HepG2 (cell line): Measurements from ENCODE around the gene NUP133. TPM values are rescaled to one million over a fixed set of nuclear protein-coding genes. Genes with fewer than 3 reads are reported as not detected.

Experiments
- ATAC-seq: fragments of 200-7000 bp; cut with Tn5 transposase; 3 replicates; pipeline ENCODE4 v1.9.1; 2020; ENCODE audit warnings: mild to moderate bottlenecking, moderate library complexity
- BruUV-seq: library from RNA; stranded (reverse); fragments of 400-500 nt; replicated peaks from 2 replicates; lab custom pipeline; 2021; lab: Mats Ljungman, UMichigan
- CTCF ChIA-PET: fragments of 300-600 bp; formaldehyde crosslinking; extraction: SDS; loops from one replicate; lab custom pipeline; 2021; ENCODE audit warnings: low total read pairs, inconsistent platforms, low intra/inter-chr PET ratio; lab: Yijun Ruan, JAX
- POLR2A ChIA-PET: fragments of 350-600 bp; sonication (Branson Sonifier 250); formaldehyde crosslinking; loops from one replicate; lab custom pipeline; 2020; ENCODE audit warnings: antibody characterized with exemption, inconsistent platforms; lab: Yijun Ruan, JAX
- DNase-seq: peaks from one replicate; pipeline ENCODE4 v3.0.0-alpha.2; 2015; ENCODE audit warnings: low spot score
- FAIRE-seq: peaks from 3 replicates; lab custom pipeline; 2011; peaks lifted over from hg19 to GRCh38; lab: Jason Lieb, UNC
- H2AFZ ChIP-seq: one replicate; pipeline ENCODE4 v1.6.1; 2011; ENCODE audit warnings: low read length, inconsistent platforms
- H3K27ac ChIP-seq: fragments of 300-600 bp; 3 replicates; pipeline ENCODE4 v1.8.0; 2011; ENCODE audit warnings: mixed run types, mild to moderate bottlenecking, mixed read lengths, low read length, inconsistent platforms; ENCODE audit not compliant: insufficient read depth; ENCODE audit errors: extremely low read length
- H3K27me3 ChIP-seq, 2 experiments: fragments of 200-600 bp in 1 of 2; 2 replicates in 1 of 2; 3 replicates in 1 of 2; pipeline versions ENCODE4 v1.6.0 to v1.8.0; 2011; ENCODE audit warnings: low read length in 2 of 2, mild to moderate bottlenecking in 2 of 2, moderate library complexity in 2 of 2, inconsistent platforms in 1 of 2; ENCODE audit not compliant: insufficient read depth in 2 of 2, control insufficient read depth in 1 of 2
- H3K36me3 ChIP-seq, 2 experiments: fragments of 200-600 bp in 1 of 2; replicated peaks in 1 of 2; 2 replicates in 1 of 2; 3 replicates in 1 of 2; pipeline versions ENCODE4 v1.5.1 to v1.8.0; 2011; ENCODE audit warnings: low read length in 2 of 2, inconsistent platforms in 1 of 2; ENCODE audit not compliant: insufficient read depth in 2 of 2, control insufficient read depth in 1 of 2
- H3K4me1 ChIP-seq: 2 replicates; pipeline ENCODE4 v1.5.1; 2012; ENCODE audit warnings: low read length, inconsistent platforms; ENCODE audit not compliant: insufficient read depth
- H3K4me2 ChIP-seq: 2 replicates; pipeline ENCODE4 v1.6.0; 2011; ENCODE audit warnings: low read depth, low read length, inconsistent platforms
- H3K4me3 ChIP-seq, 3 experiments: fragments of 200-600 bp in 1 of 3; sonication (generic), shearing (Covaris generic) in 1 of 3; replicated peaks in 1 of 3; 2 replicates each; pipeline ENCODE4 v1.5.1; 2011 to 2016; ENCODE audit warnings: low read length in 3 of 3, inconsistent platforms in 2 of 3, low read depth in 2 of 3, mild to moderate bottlenecking in 2 of 3, control low read depth in 1 of 3, mixed read lengths in 1 of 3; ENCODE audit not compliant: insufficient read depth in 1 of 3
- H3K79me2 ChIP-seq: one replicate; pipeline ENCODE4 v1.6.1; 2011; ENCODE audit warnings: low read length, inconsistent platforms; ENCODE audit not compliant: insufficient read depth
- H3K9ac ChIP-seq: 2 replicates; pipeline ENCODE4 v1.6.0; 2011; ENCODE audit warnings: mild to moderate bottlenecking, low read depth, low read length, inconsistent platforms; ENCODE audit not compliant: insufficient read depth
- H3K9me3 ChIP-seq: 2 replicates; pipeline ENCODE4 v1.5.1; 2012; ENCODE audit warnings: mild to moderate bottlenecking, low read length
- H4K20me1 ChIP-seq: 2 replicates; pipeline ENCODE4 v1.6.0; 2011; ENCODE audit warnings: inconsistent platforms, mild to moderate bottlenecking, low read length, moderate library complexity; ENCODE audit not compliant: insufficient read depth
- FOXA1 ChIP-seq, 2 experiments: fragments of 450-650 bp in 1 of 2; sonication (generic) in 1 of 2; formaldehyde crosslinking in 1 of 2; IDR thresholded peaks; 2 replicates each; pipeline versions ENCODE4 v1.4.0 to v1.6.1; 2016 to 2020; ENCODE audit warnings: missing genetic modification reagents in 1 of 2
- FOXK2 ChIP-seq: fragments of 450-650 bp; IDR thresholded peaks from 2 replicates; pipeline ENCODE4 v1.6.1; 2016
- KDM5A ChIP-seq: fragments of 200-600 bp; sonication (generic); IDR thresholded peaks from 2 replicates; pipeline ENCODE4 v1.7.0; 2018; ENCODE audit warnings: antibody characterized with exemption, mild to moderate bottlenecking, low read length, borderline replicate concordance
- RNF2 ChIP-seq: fragments of 450-650 bp; conservative IDR thresholded peaks from 2 replicates; pipeline ENCODE4 v1.6.1; 2016; ENCODE audit warnings: low read depth
- TARDBP ChIP-seq: sonication (generic); formaldehyde crosslinking; IDR thresholded peaks from 2 replicates; pipeline ENCODE4 v1.8.0; 2022; ENCODE audit warnings: mild to moderate bottlenecking, missing genetic modification reagents
- ZNF343 ChIP-seq: sonication (generic); formaldehyde crosslinking; IDR thresholded peaks from 2 replicates; pipeline ENCODE4 v1.4.0; 2020; ENCODE audit warnings: mild to moderate bottlenecking, missing genetic modification reagents
- WGBS: methylation state at CpG from one replicate; pipeline ENCODE4 v1.1.6; 2017; ENCODE audit warnings: low lambda C conversion rate; 5-methylcytosine and 5-hydroxymethylcytosine counted together
- in situ Hi-C: cut with HindIII; loops from 2 replicates; pipeline ENCODE4 v1.10.0; 2017; ENCODE audit warnings: low pct_unique_long_range_greater_than_20kb; ENCODE audit not compliant: extremely low pct_ligation_motif_present
- intact Hi-C: fragments of 100-400 bp; cut with micrococcal nuclease; formaldehyde crosslinking; loops from one replicate; pipeline ENCODE4 v1.10.0; 2022; ENCODE audit not compliant: unreplicated experiment
- polyA plus RNA-seq, 8 experiments: library from polyadenylated mRNA; depleted of rRNA in 3 of 8; stranded (reverse) in 7 of 8; unstranded in 1 of 8; fragments of >200 nt; fragmentation: Illumina TruSeq in 4 of 8; extraction: Trizol in 4 of 8; gene quantifications; 2 replicates each; pipeline versions ENCODE4 v1.2.1 to v1.2.3, GENCODE V29; 2011 to 2016; ENCODE audit warnings: low read depth in 4 of 8, missing spikeins in 1 of 8, mixed read lengths in 1 of 8; ENCODE audit not compliant: insufficient read depth in 1 of 8
- total RNA-seq, 5 experiments: library from RNA; depleted of rRNA; stranded (reverse); fragments of >200 nt; fragmentation: Illumina TruSeq; extraction: Trizol; gene quantifications; 2 replicates each; pipeline ENCODE4 v1.2.3, GENCODE V29; 2016; ENCODE audit warnings: low read depth in 1 of 5

The NUP133 gene
- total and polyA plus RNA-seq, 2 of the 13 experiments (the other 11 are each of a cell fraction or from before 2014, with no cell fraction given): 17.7 to 45.6 TPM

DNA sequence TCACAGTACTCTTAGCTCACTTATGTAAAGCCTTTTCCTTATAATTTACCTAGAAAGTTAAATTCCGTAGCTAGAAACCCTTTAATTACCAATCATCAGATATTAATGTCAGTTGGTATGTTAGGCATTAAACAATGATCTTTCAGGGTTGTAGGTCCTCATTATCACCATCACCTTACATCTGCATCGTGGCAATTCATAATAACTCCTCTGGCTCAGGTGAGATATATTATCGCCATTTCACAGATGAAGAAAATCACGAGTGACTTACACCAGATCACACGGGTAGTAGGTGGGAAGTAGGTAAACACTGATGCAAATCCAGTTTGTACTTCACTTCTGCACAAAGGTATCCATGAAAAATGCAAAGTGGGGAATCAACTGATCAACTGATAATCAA lies 639 bp downstream of the NUP133 start:
- no peak overlapping the region for H2AFZ ChIP-seq
- H3K4me2 ChIP-seq: peak overlapping the region; percentile 88
- H3K9ac ChIP-seq: peak overlapping the region; percentile 97
- peak overlapping the region; percentile 89 to 91 (median 90) for H3K4me3 ChIP-seq
- no peak for DNase-seq
- no peaks in the 10 kb centered on the region for H3K9me3 ChIP-seq
- intact Hi-C loops: loop anchor here (5.0 kb wide), 1 partner anchor 50 kb away; the partner anchor contains the start of gene ABCB10
- no peak for ATAC-seq
- TF ChIP-seq TARDBP (CRISPR knock-in tag) (no peak; the same call in 1 of the 2 replicates), RNF2 (no peak), FOXA1 (IDR thresholded peaks at IDR 0.05) (no peak), FOXA1 (CRISPR knock-in tag; IDR thresholded peaks at IDR 0.05) (0 out of 2 replicates have a peak, but pooled peaks have one; percentile 16), FOXK2 (0 out of 2 replicates have a peak, but pooled peaks have one; percentile 15)
- TF ChIP-seq, all 625 proteins: peak for 2
- 1% methylated on average over 5 of the region's 5 CpGs for WGBS
- Histone ChIP-seq H4K20me1 (no peaks in the 10 kb centered on the region; the same call in 1 of the 2 replicates), H3K27ac (peak overlapping the region; percentile 97), H3K36me3 (peaks cover 2 to 7% of the 10 kb centered on the region in 2 experiments; a peak in 2 of 5 replicates), H3K4me1 (peaks cover 27% of the 10 kb centered on the region), H3K79me2 (peaks cover 21% of the 10 kb centered on the region), H3K27me3 (no peaks in the 10 kb centered on the region; a peak in 1 of 5 replicates)
- in situ Hi-C loops: no loop called here
- CTCF ChIA-PET: no interaction called here
- POLR2A ChIA-PET: interaction anchor here (0.6 to 3.0 kb wide), 7 partner anchors 11 to 747 kb away, joined by 3 to 19 read pairs (median 4); partner anchors contain the start of genes ABCB10, CCSAP and RAB4A
- no peak for FAIRE-seq
- TSS peak; percentile 63 for BruUV-seq

DNA sequence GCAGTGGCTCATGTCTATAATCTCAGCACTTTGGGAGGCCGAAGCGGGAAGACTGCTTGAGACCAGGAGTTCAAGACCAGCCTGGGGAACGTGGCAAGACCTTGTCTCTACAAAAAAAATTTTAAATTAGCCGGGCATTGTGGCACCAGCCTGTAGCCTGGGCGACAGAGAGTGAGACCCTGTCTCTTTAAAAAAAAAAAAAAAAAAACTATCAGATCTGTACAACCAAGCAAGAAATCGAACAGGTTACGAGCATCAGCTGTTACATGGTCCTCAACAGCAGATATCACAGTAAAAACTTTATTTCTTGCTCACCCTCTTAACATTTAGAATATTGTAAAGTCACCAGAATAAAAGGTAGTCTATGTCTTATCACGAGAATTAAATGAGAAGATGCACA lies 1.5 kb downstream of the NUP133 start:
- WGBS: 87% methylated on average over 8 of the region's 8 CpGs
- Histone ChIP-seq H2AFZ (no peak overlapping the region), H3K36me3 (peaks cover 2 to 12% of the 10 kb centered on the region in 2 experiments; a peak in 3 of 5 replicates), H3K79me2 (peaks cover 21% of the 10 kb centered on the region), H3K4me2 (peak overlapping the region; percentile 88), H3K9ac (peak overlapping the region; percentile 97; the same call in 1 of the 2 replicates)
- in situ Hi-C loops (no loop called here), intact Hi-C loops (loop anchor here (5.0 kb wide), 1 partner anchor 51 kb away; the partner anchor contains the start of gene ABCB10)
- no peak for TF ChIP-seq KDM5A
- TF ChIP-seq ZNF343 (CRISPR knock-in tag): no peak
- TF ChIP-seq, all 625 proteins: peak for 0
- BruUV-seq: no TSS peak
- CTCF ChIA-PET: no interaction called here
- ATAC-seq (no peak), FAIRE-seq (no peak), DNase-seq (no peak)
- no peak overlapping the region for H3K27ac ChIP-seq
- peak overlapping the region in 2 of 3 experiments; percentile 89 to 91; a peak in 4 of 6 replicates for H3K4me3 ChIP-seq
- no peaks in the 10 kb centered on the region for H3K9me3 ChIP-seq
- POLR2A ChIA-PET: no interaction called here
- peaks cover 27% of the 10 kb centered on the region for H3K4me1 ChIP-seq
- no peaks in the 10 kb centered on the region; a peak in 1 of 5 replicates for H3K27me3 ChIP-seq
- no peaks in the 10 kb centered on the region; the same call in 1 of the 2 replicates for H4K20me1 ChIP-seq
